OCI-LY3 (cell line): ENCODE data around the gene AFF2.

Experiments used
- H2AFZ ChIP-seq: fragments of 200-600, 300-600 bp; shearing (Covaris generic); 2 replicates; pipeline ENCODE4 v1.6.0; 2014; ENCODE audit warnings: antibody characterized with exemption, low read depth, low read length
- H3K27ac ChIP-seq: fragments of 200-600, 300-600 bp; sonication (generic); 2 replicates; pipeline ENCODE4 v1.5.1; 2014; ENCODE audit warnings: mild to moderate bottlenecking, low read length, moderate library complexity, mixed read lengths
- H3K27me3 ChIP-seq: fragments of 200-600, 300-600 bp; sonication (generic); 2 replicates; pipeline ENCODE4 v1.6.1; 2014; ENCODE audit warnings: low read depth, low read length, mixed read lengths
- H3K36me3 ChIP-seq: fragments of 200-600, 300-600 bp; sonication (generic); replicated peaks from 2 replicates; pipeline ENCODE3; 2014; ENCODE audit warnings: low read depth, low read length, mixed read lengths
- H3K4me1 ChIP-seq: fragments of 300-600, 200-600 bp; sonication (generic); 2 replicates; pipeline ENCODE4 v1.6.1; 2014; ENCODE audit warnings: low read length, mixed read lengths
- H3K4me2 ChIP-seq: fragments of 200-600, 300-600 bp; sonication (generic); 2 replicates; pipeline ENCODE4 v1.6.1; 2014; ENCODE audit warnings: low read length, mixed read lengths
- H3K4me3 ChIP-seq: fragments of 300-600, 200-600 bp; sonication (generic); 2 replicates; pipeline ENCODE4 v1.5.1; 2014; ENCODE audit warnings: antibody characterized with exemption, mild to moderate bottlenecking, low read length, moderate library complexity
- H3K79me2 ChIP-seq: fragments of 300-600, 200-600 bp; shearing (Covaris generic); 2 replicates; pipeline ENCODE4 v1.6.1; 2014; ENCODE audit warnings: mild to moderate bottlenecking, low read length, mixed read lengths
- H3K9ac ChIP-seq: fragments of 300-600, 200-600 bp; shearing (Covaris generic); 2 replicates; pipeline ENCODE4 v1.6.0; 2014; ENCODE audit warnings: mild to moderate bottlenecking, low read length, moderate library complexity
- H3K9me3 ChIP-seq: fragments of 200-600, 300-600 bp; shearing (Covaris generic); 2 replicates; pipeline ENCODE4 v1.6.1; 2014; ENCODE audit warnings: low read length, mixed read lengths; ENCODE audit not compliant: insufficient read depth
- H4K20me1 ChIP-seq: fragments of 200-600, 300-600 bp; sonication (generic); 2 replicates; pipeline ENCODE4 v1.6.1; 2016; ENCODE audit warnings: low read length, mixed read lengths; ENCODE audit not compliant: insufficient read depth
- EZH2phosphoT487 ChIP-seq: fragments of 200-600 bp; shearing (Covaris generic); IDR thresholded peaks from 2 replicates; pipeline ENCODE4 v1.6.1; 2018; ENCODE audit warnings: antibody characterized with exemption, mixed run types, low read depth
- TF ChIP-seq, protein P1 (sequence below): fragments of 200-600, 300-600 bp; sonication (generic); IDR thresholded peaks from 2 replicates; pipeline ENCODE4 v1.5.1; 2014; ENCODE audit warnings: antibody characterized with exemption, low read length, low read depth

Gene AFF2

GRCh38 chrX:148593146-148593545 lies 92.7 kb downstream of the AFF2 start:
- Histone ChIP-seq H3K79me2 (no peaks in the 10 kb centered on the region), H3K4me3 (no peak overlapping the region)

GRCh38 chrX:148593987-148594386 lies 93.6 kb downstream of the AFF2 start:
- no peak overlapping the region for H3K4me3 ChIP-seq
- TF ChIP-seq, protein P1, sequence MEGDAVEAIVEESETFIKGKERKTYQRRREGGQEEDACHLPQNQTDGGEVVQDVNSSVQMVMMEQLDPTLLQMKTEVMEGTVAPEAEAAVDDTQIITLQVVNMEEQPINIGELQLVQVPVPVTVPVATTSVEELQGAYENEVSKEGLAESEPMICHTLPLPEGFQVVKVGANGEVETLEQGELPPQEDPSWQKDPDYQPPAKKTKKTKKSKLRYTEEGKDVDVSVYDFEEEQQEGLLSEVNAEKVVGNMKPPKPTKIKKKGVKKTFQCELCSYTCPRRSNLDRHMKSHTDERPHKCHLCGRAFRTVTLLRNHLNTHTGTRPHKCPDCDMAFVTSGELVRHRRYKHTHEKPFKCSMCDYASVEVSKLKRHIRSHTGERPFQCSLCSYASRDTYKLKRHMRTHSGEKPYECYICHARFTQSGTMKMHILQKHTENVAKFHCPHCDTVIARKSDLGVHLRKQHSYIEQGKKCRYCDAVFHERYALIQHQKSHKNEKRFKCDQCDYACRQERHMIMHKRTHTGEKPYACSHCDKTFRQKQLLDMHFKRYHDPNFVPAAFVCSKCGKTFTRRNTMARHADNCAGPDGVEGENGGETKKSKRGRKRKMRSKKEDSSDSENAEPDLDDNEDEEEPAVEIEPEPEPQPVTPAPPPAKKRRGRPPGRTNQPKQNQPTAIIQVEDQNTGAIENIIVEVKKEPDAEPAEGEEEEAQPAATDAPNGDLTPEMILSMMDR = no peak
- TF ChIP-seq EZH2phosphoT487 = no peak
- no peak overlapping the region for H3K9ac ChIP-seq
- H3K9me3 ChIP-seq = no peaks in the 10 kb centered on the region
- no peak overlapping the region for H2AFZ ChIP-seq
- no peak overlapping the region for H3K27ac ChIP-seq
- H4K20me1 ChIP-seq = no peaks in the 10 kb centered on the region
- H3K4me2 ChIP-seq = no peak overlapping the region
- no peaks in the 10 kb centered on the region for H3K27me3 ChIP-seq
- no peaks in the 10 kb centered on the region for H3K79me2 ChIP-seq
- H3K4me1 ChIP-seq = peaks cover 18% of the 10 kb centered on the region
- no peaks in the 10 kb centered on the region for H3K36me3 ChIP-seq

More at GRCh38 chrX:148593146-148593545, 92.7 kb downstream of the AFF2 start:
- no peaks in the 10 kb centered on the region for H3K27me3 ChIP-seq
- H3K4me1 ChIP-seq = peaks cover 27% of the 10 kb centered on the region
- no peaks in the 10 kb centered on the region for H3K36me3 ChIP-seq
- H2AFZ ChIP-seq = no peak overlapping the region
- H4K20me1 ChIP-seq = no peaks in the 10 kb centered on the region
- no peak overlapping the region for H3K9ac ChIP-seq
- TF ChIP-seq, protein P1 = no peak
- no peak for TF ChIP-seq EZH2phosphoT487
- H3K4me2 ChIP-seq = no peak overlapping the region
- no peak overlapping the region for H3K27ac ChIP-seq
- no peaks in the 10 kb centered on the region for H3K9me3 ChIP-seq

DNA sequence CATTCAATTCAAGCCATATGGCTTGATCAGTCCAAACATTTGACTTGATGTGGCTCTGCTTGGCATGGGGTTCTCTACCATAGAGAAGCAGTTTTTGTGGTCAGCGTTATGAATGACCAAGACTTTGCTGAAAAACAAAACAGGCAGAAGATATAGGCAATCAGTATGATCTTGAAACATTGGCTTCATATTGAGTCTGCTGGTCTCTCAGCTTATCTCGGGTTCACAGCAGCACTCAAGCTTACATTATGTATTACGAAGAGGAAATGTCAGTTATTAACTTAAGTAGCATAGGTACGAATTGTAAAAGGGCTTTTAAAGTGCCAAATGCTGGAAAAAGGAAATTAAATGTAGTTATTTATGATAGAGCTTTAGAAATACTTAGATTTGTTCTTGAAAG lies 99.0 kb downstream of the AFF2 start:
- Histone ChIP-seq H3K9me3 (no peaks in the 10 kb centered on the region), H4K20me1 (no peaks in the 10 kb centered on the region), H3K79me2 (no peaks in the 10 kb centered on the region), H3K27me3 (no peaks in the 10 kb centered on the region), H3K4me1 (peaks cover 10% of the 10 kb centered on the region), H3K27ac (no peak overlapping the region), H3K36me3 (no peaks in the 10 kb centered on the region), H3K4me2 (no peak overlapping the region), H3K9ac (no peak overlapping the region), H2AFZ (no peak overlapping the region), H3K4me3 (no peak overlapping the region)
- no peak for TF ChIP-seq EZH2phosphoT487
- TF ChIP-seq, protein P1 = no peak

DNA sequence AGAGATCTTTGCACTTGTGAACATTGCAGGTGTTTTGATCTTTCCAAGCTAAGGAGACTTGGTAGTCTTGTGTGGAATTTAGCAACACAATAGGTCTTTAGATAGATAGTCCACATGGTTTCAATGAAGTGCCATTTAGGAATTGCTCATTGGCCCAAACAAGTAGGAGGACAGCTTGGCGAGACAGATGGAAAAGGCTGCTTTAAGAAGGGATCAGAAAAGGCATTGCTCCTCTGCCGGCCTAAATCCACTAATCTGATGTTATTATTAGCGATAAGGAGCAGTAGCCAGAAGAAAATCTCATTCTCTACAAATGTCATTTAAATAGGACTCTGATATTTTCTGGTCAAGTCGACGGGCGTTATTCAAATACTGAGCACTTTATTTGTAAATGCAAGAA lies 99.7 kb downstream of the AFF2 start:
- no peaks in the 10 kb centered on the region for H3K36me3 ChIP-seq
- H3K9me3 ChIP-seq = no peaks in the 10 kb centered on the region
- H3K79me2 ChIP-seq = no peaks in the 10 kb centered on the region
- TF ChIP-seq, protein P1 = no peak
- no peak for TF ChIP-seq EZH2phosphoT487
- H3K27ac ChIP-seq = no peak overlapping the region
- H4K20me1 ChIP-seq = no peaks in the 10 kb centered on the region
- no peak overlapping the region for H3K4me2 ChIP-seq
- peaks cover 10% of the 10 kb centered on the region for H3K4me1 ChIP-seq
- no peak overlapping the region for H2AFZ ChIP-seq
- H3K27me3 ChIP-seq = no peaks in the 10 kb centered on the region
- H3K4me3 ChIP-seq = no peak overlapping the region
- no peak overlapping the region for H3K9ac ChIP-seq
